C4-2B (cell line): Measurements from ENCODE around the gene NOXO1.

Experiments used
- ZFX ChIP-seq: fragments of 450-650 bp; IDR thresholded peaks from 2 replicates; pipeline ENCODE4 v1.6.1; 2017
- TF ChIP-seq, protein P1 (sequence below): fragments of 450-650 bp; conservative IDR thresholded peaks from 2 replicates; pipeline ENCODE4 v1.5.1; 2017; ENCODE audit warnings: mild to moderate bottlenecking

DNA sequence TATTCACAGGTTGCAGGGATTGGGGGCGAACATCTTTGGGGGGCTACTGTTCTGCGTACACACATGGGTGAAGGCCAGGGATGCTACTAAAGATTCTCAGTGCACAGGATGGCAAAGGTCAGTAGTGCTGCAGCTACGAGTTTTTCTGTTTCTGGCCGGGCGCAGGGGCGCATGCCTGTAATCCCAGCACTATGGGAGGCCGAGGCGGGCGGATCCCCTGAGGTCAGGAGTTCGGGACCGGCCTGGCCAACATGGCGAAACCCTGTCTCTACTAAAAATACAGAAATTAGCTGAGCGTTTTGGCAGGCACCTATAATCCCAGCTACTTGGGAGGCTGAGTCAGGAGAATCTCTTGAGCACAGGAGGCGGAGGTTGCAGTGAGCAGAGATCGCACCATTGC, 32.3 kb upstream of the NOXO1 start:
- TF ChIP-seq, protein P1, sequence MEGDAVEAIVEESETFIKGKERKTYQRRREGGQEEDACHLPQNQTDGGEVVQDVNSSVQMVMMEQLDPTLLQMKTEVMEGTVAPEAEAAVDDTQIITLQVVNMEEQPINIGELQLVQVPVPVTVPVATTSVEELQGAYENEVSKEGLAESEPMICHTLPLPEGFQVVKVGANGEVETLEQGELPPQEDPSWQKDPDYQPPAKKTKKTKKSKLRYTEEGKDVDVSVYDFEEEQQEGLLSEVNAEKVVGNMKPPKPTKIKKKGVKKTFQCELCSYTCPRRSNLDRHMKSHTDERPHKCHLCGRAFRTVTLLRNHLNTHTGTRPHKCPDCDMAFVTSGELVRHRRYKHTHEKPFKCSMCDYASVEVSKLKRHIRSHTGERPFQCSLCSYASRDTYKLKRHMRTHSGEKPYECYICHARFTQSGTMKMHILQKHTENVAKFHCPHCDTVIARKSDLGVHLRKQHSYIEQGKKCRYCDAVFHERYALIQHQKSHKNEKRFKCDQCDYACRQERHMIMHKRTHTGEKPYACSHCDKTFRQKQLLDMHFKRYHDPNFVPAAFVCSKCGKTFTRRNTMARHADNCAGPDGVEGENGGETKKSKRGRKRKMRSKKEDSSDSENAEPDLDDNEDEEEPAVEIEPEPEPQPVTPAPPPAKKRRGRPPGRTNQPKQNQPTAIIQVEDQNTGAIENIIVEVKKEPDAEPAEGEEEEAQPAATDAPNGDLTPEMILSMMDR, result no peak
- no peak for TF ChIP-seq ZFX
